ENCODE data around the gene SDR9C7. TPM values are rescaled to one million over a fixed set of nuclear protein-coding genes. Genes with fewer than 3 reads are reported as not detected.
"Not testable (repeated sequence)": the region's sequence is repeated elsewhere in the genome, so short reads cannot be mapped to it uniquely, and the experiment has no call there.

Gene SDR9C7
- total RNA-seq, 1 experiment from 2014 or later = not detected

DNA sequence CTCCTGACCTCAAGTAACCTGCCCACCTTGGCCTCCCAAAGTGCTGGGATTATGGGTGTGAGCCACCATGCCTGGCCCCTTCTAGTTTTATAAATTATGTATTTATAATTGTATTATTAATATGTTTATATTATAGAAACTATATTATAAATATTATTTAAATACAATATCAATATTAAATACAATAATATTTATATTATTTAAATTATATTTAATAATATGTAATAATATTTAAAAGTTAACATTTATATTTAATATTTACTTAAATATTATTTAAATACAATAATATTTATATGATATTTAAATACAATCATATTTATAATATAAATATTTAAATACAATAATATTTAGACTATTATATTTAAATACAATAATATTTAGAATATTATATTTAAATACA lies 20.0 kb downstream of the SDR9C7 start:
- Histone ChIP-seq H3K9me3 (ENCODE audit: insufficient read depth, low read depth) (no peaks in the 10 kb centered on the region), H3K27me3 (ENCODE audit: insufficient read depth, low read depth) (no peaks in the 10 kb centered on the region; the same call in 1 of the 2 replicates), H3K36me3 (ENCODE audit: low read depth) (no peaks in the 10 kb centered on the region), H3K9me2 (ENCODE audit: insufficient read depth) (no peaks in the 10 kb centered on the region), H3K4me2 (no peak overlapping the region), H3K27ac (no peak overlapping the region), H3K79me2 (ENCODE audit: low read depth) (no peaks in the 10 kb centered on the region), H3K4me1 (replicated peaks; ENCODE audit: insufficient read depth) (no peaks in the 10 kb centered on the region), H2AFZ (no peak overlapping the region), H4K20me1 (ENCODE audit: insufficient read depth) (no peaks in the 10 kb centered on the region), H3K4me3 (no peak overlapping the region), H3F3A (ENCODE audit: insufficient read depth, low read depth) (no peaks in the 10 kb centered on the region)
- TF ChIP-seq EZH2 (IDR thresholded peaks at IDR 0.05; ENCODE audit: low read depth) = no peak
- TF ChIP-seq, protein P1, sequence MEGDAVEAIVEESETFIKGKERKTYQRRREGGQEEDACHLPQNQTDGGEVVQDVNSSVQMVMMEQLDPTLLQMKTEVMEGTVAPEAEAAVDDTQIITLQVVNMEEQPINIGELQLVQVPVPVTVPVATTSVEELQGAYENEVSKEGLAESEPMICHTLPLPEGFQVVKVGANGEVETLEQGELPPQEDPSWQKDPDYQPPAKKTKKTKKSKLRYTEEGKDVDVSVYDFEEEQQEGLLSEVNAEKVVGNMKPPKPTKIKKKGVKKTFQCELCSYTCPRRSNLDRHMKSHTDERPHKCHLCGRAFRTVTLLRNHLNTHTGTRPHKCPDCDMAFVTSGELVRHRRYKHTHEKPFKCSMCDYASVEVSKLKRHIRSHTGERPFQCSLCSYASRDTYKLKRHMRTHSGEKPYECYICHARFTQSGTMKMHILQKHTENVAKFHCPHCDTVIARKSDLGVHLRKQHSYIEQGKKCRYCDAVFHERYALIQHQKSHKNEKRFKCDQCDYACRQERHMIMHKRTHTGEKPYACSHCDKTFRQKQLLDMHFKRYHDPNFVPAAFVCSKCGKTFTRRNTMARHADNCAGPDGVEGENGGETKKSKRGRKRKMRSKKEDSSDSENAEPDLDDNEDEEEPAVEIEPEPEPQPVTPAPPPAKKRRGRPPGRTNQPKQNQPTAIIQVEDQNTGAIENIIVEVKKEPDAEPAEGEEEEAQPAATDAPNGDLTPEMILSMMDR (conservative IDR thresholded peaks at IDR 0.05) = no peak
- ChIA-PET CTCF (no interaction called here), POLR2A (ENCODE audit: unreplicated experiment) (no interaction called here)
- BruUV-seq (replicated peaks) = no TSS peak
- intact Hi-C loops (cut with micrococcal nuclease; ENCODE audit: unreplicated experiment) = no loop called here
- DNase-seq = no peak

- H2AFZ ChIP-seq; H3K4me1 ChIP-seq (replicated peaks; ENCODE audit: insufficient read depth); H3K9me3 ChIP-seq (ENCODE audit: insufficient read depth, low read depth); H3K4me3 ChIP-seq; intact Hi-C loops (cut with micrococcal nuclease; ENCODE audit: unreplicated experiment); H3K4me2 ChIP-seq; H3K9me2 ChIP-seq (ENCODE audit: insufficient read depth); H3K27ac ChIP-seq; CTCF ChIA-PET; H4K20me1 ChIP-seq (ENCODE audit: insufficient read depth); DNase-seq; H3K27me3 ChIP-seq (ENCODE audit: insufficient read depth, low read depth); BruUV-seq (replicated peaks); H3F3A ChIP-seq (ENCODE audit: insufficient read depth, low read depth); H3K36me3 ChIP-seq (ENCODE audit: low read depth); POLR2A ChIA-PET (ENCODE audit: unreplicated experiment); H3K79me2 ChIP-seq (ENCODE audit: low read depth): not testable (repeated sequence)
Observed at GRCh38 chr12:56909403-56909802, 24.8 kb downstream of the SDR9C7 start.

GRCh38 chr12:56908136-56908535 lies 26.1 kb downstream of the SDR9C7 start:
- CTCF ChIA-PET = no interaction called here

GRCh38 chr12:56905852-56906251 lies 28.4 kb downstream of the SDR9C7 start:
- Histone ChIP-seq H3K4me1 (replicated peaks; ENCODE audit: insufficient read depth) (no peaks in the 10 kb centered on the region), H3K9me2 (ENCODE audit: insufficient read depth) (no peaks in the 10 kb centered on the region), H3K4me2 (no peak overlapping the region), H3K27me3 (ENCODE audit: insufficient read depth, low read depth) (no peaks in the 10 kb centered on the region), H4K20me1 (ENCODE audit: insufficient read depth) (no peaks in the 10 kb centered on the region), H3K9me3 (ENCODE audit: insufficient read depth, low read depth) (no peaks in the 10 kb centered on the region; the same call in 1 of the 2 replicates), H2AFZ (no peak overlapping the region), H3K27ac (no peak overlapping the region), H3F3A (ENCODE audit: insufficient read depth, low read depth) (no peaks in the 10 kb centered on the region), H3K79me2 (ENCODE audit: low read depth) (no peaks in the 10 kb centered on the region), H3K36me3 (ENCODE audit: low read depth) (no peaks in the 10 kb centered on the region), H3K4me3 (no peak overlapping the region)
- CTCF ChIA-PET = no interaction called here
- no TSS peak for BruUV-seq (replicated peaks)
- POLR2A ChIA-PET (ENCODE audit: unreplicated experiment) = no interaction called here
- intact Hi-C loops (cut with micrococcal nuclease; ENCODE audit: unreplicated experiment) = no loop called here
- TF ChIP-seq, protein P1 (conservative IDR thresholded peaks at IDR 0.05) = no peak
- no peak for TF ChIP-seq EZH2 (IDR thresholded peaks at IDR 0.05; ENCODE audit: low read depth)
- no peak for DNase-seq

More at GRCh38 chr12:56908136-56908535, 26.1 kb downstream of the SDR9C7 start:
- TF ChIP-seq EZH2 (IDR thresholded peaks at IDR 0.05; ENCODE audit: low read depth) = no peak
- TF ChIP-seq, protein P1 (conservative IDR thresholded peaks at IDR 0.05) = no peak
- Histone ChIP-seq H3K36me3 (ENCODE audit: low read depth) (no peaks in the 10 kb centered on the region), H3K27me3 (ENCODE audit: insufficient read depth, low read depth) (no peaks in the 10 kb centered on the region), H3K4me3 (no peak overlapping the region), H2AFZ (no peak overlapping the region), H3K4me1 (replicated peaks; ENCODE audit: insufficient read depth) (no peaks in the 10 kb centered on the region), H4K20me1 (ENCODE audit: insufficient read depth) (no peaks in the 10 kb centered on the region), H3K9me3 (ENCODE audit: insufficient read depth, low read depth) (no peaks in the 10 kb centered on the region), H3K9me2 (ENCODE audit: insufficient read depth) (no peaks in the 10 kb centered on the region), H3K27ac (no peak overlapping the region), H3F3A (ENCODE audit: insufficient read depth, low read depth) (no peaks in the 10 kb centered on the region), H3K4me2 (no peak overlapping the region), H3K79me2 (ENCODE audit: low read depth) (no peaks in the 10 kb centered on the region)
- DNase-seq = no peak
- POLR2A ChIA-PET (ENCODE audit: unreplicated experiment) = no interaction called here
- intact Hi-C loops (cut with micrococcal nuclease; ENCODE audit: unreplicated experiment) = no loop called here
- BruUV-seq (replicated peaks) = no TSS peak
